OCI-LY1 (cell line): ENCODE measurements around the gene BACH2.

ENCODE experiments used
- H2AFZ ChIP-seq: fragments of 200-600 bp; sonication (generic), shearing (Covaris generic); 2 replicates; pipeline ENCODE4 v1.6.0; 2014; ENCODE audit warnings: antibody characterized with exemption, mild to moderate bottlenecking, low read length
- H3F3A ChIP-seq: fragments of 200-600 bp; sonication (generic), shearing (Covaris generic); 2 replicates; pipeline ENCODE4 v1.6.0; 2014; ENCODE audit warnings: mild to moderate bottlenecking, antibody characterized with exemption, low read length, moderate library complexity; ENCODE audit not compliant: insufficient read depth
- H3K27ac ChIP-seq: fragments of 200-600 bp; sonication (generic); 2 replicates; pipeline ENCODE4 v1.5.1; 2014; ENCODE audit warnings: low read length, mixed run types, mild to moderate bottlenecking, low read depth; ENCODE audit not compliant: poor library complexity, severe bottlenecking
- H3K27me3 ChIP-seq: fragments of 200-600 bp; sonication (generic); 2 replicates; pipeline ENCODE4 v1.6.0; 2014; ENCODE audit warnings: antibody characterized with exemption, mild to moderate bottlenecking, low read length, moderate library complexity; ENCODE audit not compliant: insufficient read depth
- H3K36me3 ChIP-seq: fragments of 200-600 bp; sonication (generic); 2 replicates; pipeline ENCODE4 v1.6.1; 2014; ENCODE audit warnings: mild to moderate bottlenecking, antibody characterized with exemption, low read length, moderate library complexity, mixed read lengths; ENCODE audit not compliant: insufficient read depth
- H3K4me1 ChIP-seq: fragments of 200-600 bp; sonication (generic); 2 replicates; pipeline ENCODE4 v1.5.1; 2014; ENCODE audit warnings: mild to moderate bottlenecking, low read length, moderate library complexity; ENCODE audit not compliant: insufficient read depth, severe bottlenecking
- H3K4me2 ChIP-seq: fragments of 200-600 bp; sonication (generic), shearing (Covaris generic); 2 replicates; pipeline ENCODE4 v1.6.1; 2014; ENCODE audit warnings: low read length
- H3K4me3 ChIP-seq: fragments of 200-600 bp; sonication (generic); 2 replicates; pipeline ENCODE4 v1.5.1; 2014; ENCODE audit warnings: low read length, low read depth, mild to moderate bottlenecking, mixed read lengths; ENCODE audit not compliant: poor library complexity, severe bottlenecking
- H3K79me2 ChIP-seq: fragments of 200-600 bp; shearing (Covaris generic); 2 replicates; pipeline ENCODE4 v1.6.1; 2016; ENCODE audit warnings: mixed run types, low read length, mixed read lengths; ENCODE audit not compliant: insufficient read depth
- H3K9ac ChIP-seq: fragments of 200-600 bp; sonication (generic), shearing (Covaris generic); 2 replicates; pipeline ENCODE4 v1.6.1; 2014; ENCODE audit warnings: mild to moderate bottlenecking, low read length, mixed read lengths
- H3K9me2 ChIP-seq: fragments of 200-600 bp; sonication (generic), shearing (Covaris generic); 2 replicates; pipeline ENCODE4 v1.6.1; 2014; ENCODE audit warnings: low read depth, mild to moderate bottlenecking, low read length, mixed read lengths
- H3K9me3 ChIP-seq: fragments of 200-600 bp; shearing (Covaris generic); 2 replicates; pipeline ENCODE4 v1.6.1; 2014; ENCODE audit warnings: low read length, mixed read lengths
- H4K20me1 ChIP-seq: fragments of 200-600 bp; sonication (generic), shearing (Covaris generic); 2 replicates; pipeline ENCODE4 v1.6.0; 2016; ENCODE audit warnings: mild to moderate bottlenecking, low read length; ENCODE audit not compliant: insufficient read depth
- CTCF ChIP-seq: fragments of 200-600 bp; sonication (generic), shearing (Covaris generic); IDR thresholded peaks from 2 replicates; pipeline ENCODE4 v1.5.1; 2017; ENCODE audit warnings: mild to moderate bottlenecking, antibody characterized with exemption, low read length, moderate library complexity, mixed read lengths
- EZH2 ChIP-seq: fragments of 200-600 bp; sonication (generic), shearing (Covaris generic); IDR thresholded peaks from 2 replicates; pipeline ENCODE4 v1.8.0; 2017; ENCODE audit warnings: borderline replicate concordance, mixed run types, mild to moderate bottlenecking, antibody characterized with exemption, low read length, moderate library complexity, mixed read lengths

The BACH2 gene

GRCh38 chr6:90194371-90194841 lies 102.2 kb downstream of the BACH2 start:
- Histone ChIP-seq H3F3A (no peaks in the 10 kb centered on the region), H3K9me3 (peaks cover 15% of the 10 kb centered on the region), H2AFZ (no peak overlapping the region), H3K79me2 (peaks cover 100% of the 10 kb centered on the region), H3K27ac (no peak overlapping the region), H4K20me1 (no peaks in the 10 kb centered on the region), H3K4me3 (no peak overlapping the region), H3K4me2 (no peak overlapping the region; the same call in 1 of the 2 replicates), H3K9ac (no peak overlapping the region), H3K36me3 (peaks cover 98% of the 10 kb centered on the region), H3K4me1 (peaks cover 81% of the 10 kb centered on the region), H3K9me2 (no peaks in the 10 kb centered on the region), H3K27me3 (no peaks in the 10 kb centered on the region)
- TF ChIP-seq CTCF: no peak
- no peak for TF ChIP-seq EZH2

GRCh38 chr6:90193359-90193758 lies 103.3 kb downstream of the BACH2 start:
- no peak for TF ChIP-seq CTCF
- TF ChIP-seq EZH2: no peak
- H3K4me1 ChIP-seq: peaks cover 91% of the 10 kb centered on the region
- no peak overlapping the region for H3K4me2 ChIP-seq
- H3F3A ChIP-seq: no peaks in the 10 kb centered on the region
- H3K27me3 ChIP-seq: no peaks in the 10 kb centered on the region
- H3K4me3 ChIP-seq: no peak overlapping the region
- no peaks in the 10 kb centered on the region for H4K20me1 ChIP-seq
- no peak overlapping the region for H3K27ac ChIP-seq
- no peak overlapping the region for H2AFZ ChIP-seq
- H3K9ac ChIP-seq: no peak overlapping the region
- H3K9me2 ChIP-seq: no peaks in the 10 kb centered on the region
- H3K36me3 ChIP-seq: peaks cover 88% of the 10 kb centered on the region
- H3K9me3 ChIP-seq: peaks cover 11% of the 10 kb centered on the region; the same call in 1 of the 2 replicates
- peaks cover 100% of the 10 kb centered on the region for H3K79me2 ChIP-seq

- peaks cover 83% of the 10 kb centered on the region for H3K36me3 ChIP-seq
- no peak overlapping the region for H2AFZ ChIP-seq
- no peak overlapping the region for H3K4me3 ChIP-seq
- peaks cover 100% of the 10 kb centered on the region for H3K79me2 ChIP-seq
- TF ChIP-seq EZH2 (no peak), CTCF (no peak)
- H3K9me2 ChIP-seq: no peaks in the 10 kb centered on the region
- H3K9me3 ChIP-seq: peaks cover 7% of the 10 kb centered on the region; the same call in 1 of the 2 replicates
- H3K4me1 ChIP-seq: peaks cover 96% of the 10 kb centered on the region
- H3K9ac ChIP-seq: no peak overlapping the region
- H3K4me2 ChIP-seq: no peak overlapping the region; the same call in 1 of the 2 replicates
- H3K27me3 ChIP-seq: no peaks in the 10 kb centered on the region
- H3K27ac ChIP-seq: no peak overlapping the region
- no peaks in the 10 kb centered on the region for H4K20me1 ChIP-seq
- 0 out of 2 replicates have a peak, but pooled peaks cover 4% of the 10 kb centered on the region for H3F3A ChIP-seq
Measured at GRCh38 chr6:90192857-90193256, 103.8 kb downstream of the BACH2 start.
